ENCODE data around the gene ACOT8. TPM values are rescaled to one million over a fixed set of nuclear protein-coding genes. Genes with fewer than 3 reads are reported as not detected.
"Not testable (repeated sequence)": the region's sequence is repeated elsewhere in the genome, so short reads cannot be mapped to it uniquely, and the experiment has no call there.

The ACOT8 gene
- total RNA-seq, 1 donor from 2014 or later = 20.6 TPM

DNA sequence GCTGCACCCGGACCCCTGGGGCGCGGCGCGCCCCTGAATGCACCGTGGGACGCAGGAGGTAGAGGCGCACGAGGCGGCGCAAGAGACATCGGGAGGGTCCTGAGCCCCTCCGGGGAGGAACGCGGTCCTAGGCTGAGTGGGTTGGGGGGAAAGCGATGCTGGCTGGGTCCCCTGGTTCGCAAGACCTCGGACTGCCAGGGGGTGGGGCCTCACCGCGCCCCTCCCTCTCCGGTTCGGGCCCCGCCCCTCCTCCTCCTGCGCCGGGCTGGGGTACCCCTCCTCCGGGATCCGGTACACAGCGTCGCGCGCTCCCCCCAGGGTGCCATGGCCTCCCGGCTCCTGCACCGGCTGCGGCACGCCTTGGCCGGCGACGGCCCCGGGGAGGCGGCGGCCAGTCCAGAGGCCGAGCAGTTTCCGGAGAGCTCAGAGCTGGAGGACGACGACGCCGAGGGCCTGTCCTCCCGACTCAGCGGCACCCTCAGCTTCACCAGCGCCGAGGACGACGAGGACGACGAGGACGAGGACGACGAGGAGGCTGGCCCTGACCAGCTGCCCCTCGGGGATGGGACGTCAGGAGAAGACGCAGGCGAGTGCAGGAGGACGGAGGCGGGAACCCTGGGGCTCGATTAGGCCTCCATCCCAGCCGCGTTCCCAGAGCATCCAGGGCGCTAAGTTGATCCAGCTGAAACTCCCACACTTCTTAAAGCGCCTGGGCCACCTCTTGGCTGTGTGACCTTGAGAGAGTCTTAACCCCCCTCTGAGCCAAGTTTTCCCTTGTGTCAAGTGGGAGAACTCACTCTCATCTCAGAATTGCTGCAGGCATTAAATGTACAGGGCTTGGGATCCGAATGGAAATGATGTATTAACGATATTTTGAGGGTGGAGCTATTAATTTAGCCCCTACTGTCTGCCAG, 23.1 kb downstream of the ACOT8 start:
- Mint-ChIP-seq H3K9me3 (no peaks in the 10 kb centered on the region), H3K4me1 (ENCODE audit: unreplicated experiment) (peaks cover 24% of the 10 kb centered on the region), H3K4me3 (peak overlapping the region; percentile 88), H3K27ac (no peak overlapping the region), H3K27me3 (peaks cover 3% of the 10 kb centered on the region), H3K36me3 (no peaks in the 10 kb centered on the region)
- TF ChIP-seq, protein P1, sequence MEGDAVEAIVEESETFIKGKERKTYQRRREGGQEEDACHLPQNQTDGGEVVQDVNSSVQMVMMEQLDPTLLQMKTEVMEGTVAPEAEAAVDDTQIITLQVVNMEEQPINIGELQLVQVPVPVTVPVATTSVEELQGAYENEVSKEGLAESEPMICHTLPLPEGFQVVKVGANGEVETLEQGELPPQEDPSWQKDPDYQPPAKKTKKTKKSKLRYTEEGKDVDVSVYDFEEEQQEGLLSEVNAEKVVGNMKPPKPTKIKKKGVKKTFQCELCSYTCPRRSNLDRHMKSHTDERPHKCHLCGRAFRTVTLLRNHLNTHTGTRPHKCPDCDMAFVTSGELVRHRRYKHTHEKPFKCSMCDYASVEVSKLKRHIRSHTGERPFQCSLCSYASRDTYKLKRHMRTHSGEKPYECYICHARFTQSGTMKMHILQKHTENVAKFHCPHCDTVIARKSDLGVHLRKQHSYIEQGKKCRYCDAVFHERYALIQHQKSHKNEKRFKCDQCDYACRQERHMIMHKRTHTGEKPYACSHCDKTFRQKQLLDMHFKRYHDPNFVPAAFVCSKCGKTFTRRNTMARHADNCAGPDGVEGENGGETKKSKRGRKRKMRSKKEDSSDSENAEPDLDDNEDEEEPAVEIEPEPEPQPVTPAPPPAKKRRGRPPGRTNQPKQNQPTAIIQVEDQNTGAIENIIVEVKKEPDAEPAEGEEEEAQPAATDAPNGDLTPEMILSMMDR (conservative IDR thresholded peaks at IDR 0.05) = no peak
- DNase-seq (ENCODE audit: extremely low spot score, unreplicated experiment) = peak; percentile 83

- Mint-ChIP-seq H3K36me3 (no peaks in the 10 kb centered on the region), H3K4me3 (peak within 1 kb of the TSS; percentile 88), H3K9me3 (no peaks in the 10 kb centered on the region), H3K4me1 (ENCODE audit: unreplicated experiment) (peaks cover 24% of the 10 kb centered on the region), H3K27ac (peak within 1 kb of the TSS; percentile 85), H3K27me3 (peaks cover 3% of the 10 kb centered on the region)
- TF ChIP-seq, protein P1 (conservative IDR thresholded peaks at IDR 0.05) = no peak
- peak; percentile 82 for DNase-seq (ENCODE audit: extremely low spot score, unreplicated experiment)
Measured at GRCh38 chr20:45833030-45833882, 23.9 kb downstream of the ACOT8 start, which contains the start of gene SNX21. TSS of gene SNX21 (plus strand) at chr20:45833799. CDS start at chr20:45833920, 121 bp downstream.

DNA sequence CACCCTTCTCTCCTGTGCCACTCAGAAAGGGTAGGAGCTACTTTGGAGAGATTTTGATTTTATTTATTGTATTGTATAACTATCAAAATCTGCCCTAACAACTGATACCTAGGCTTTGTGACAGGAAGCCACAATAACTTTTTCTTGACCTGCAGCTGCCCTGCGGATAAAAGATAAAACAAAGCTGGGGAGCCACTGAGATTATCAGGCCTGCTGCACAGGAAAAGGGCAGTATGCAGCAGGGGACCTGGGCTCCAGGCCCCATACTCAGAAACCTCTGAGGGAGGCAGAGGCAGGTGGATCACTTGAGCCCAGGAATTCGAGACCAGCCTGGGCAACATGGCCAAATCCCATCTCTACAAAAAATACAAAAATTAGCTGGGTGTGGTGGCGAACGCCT, 24.6 kb downstream of the ACOT8 start:
- DNase-seq (ENCODE audit: extremely low spot score, unreplicated experiment) = no peak
- peaks cover 3% of the 10 kb centered on the region for H3K27me3 Mint-ChIP-seq
- H3K9me3 Mint-ChIP-seq = no peaks in the 10 kb centered on the region
- no peaks in the 10 kb centered on the region for H3K36me3 Mint-ChIP-seq
- peak overlapping the region; percentile 87 for H3K4me3 Mint-ChIP-seq
- H3K27ac Mint-ChIP-seq = no peak overlapping the region
- TF ChIP-seq, protein P1 (conservative IDR thresholded peaks at IDR 0.05) = no peak
- peaks cover 24% of the 10 kb centered on the region for H3K4me1 Mint-ChIP-seq (ENCODE audit: unreplicated experiment)

DNA sequence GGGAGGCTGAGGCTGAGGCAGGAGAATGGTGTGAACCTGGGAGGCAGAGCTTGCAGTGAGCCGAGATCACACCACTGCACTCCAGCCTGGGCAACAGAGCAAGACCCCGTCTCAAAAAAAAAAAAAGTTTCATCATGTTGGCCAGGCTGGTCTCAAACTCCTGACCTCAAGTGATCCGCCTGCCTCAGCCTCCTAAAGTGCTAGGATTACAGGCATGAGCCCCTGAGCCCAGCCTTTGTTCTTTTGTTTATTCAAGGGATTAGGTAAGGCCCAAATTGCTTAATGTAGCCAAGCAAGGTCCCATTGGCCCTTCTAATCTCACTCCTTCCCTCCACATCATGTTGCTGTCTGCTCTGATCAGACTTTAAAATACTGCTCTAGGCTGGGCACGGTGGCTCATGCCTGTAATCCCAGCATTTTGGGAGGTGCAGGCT, 27.5 kb downstream of the ACOT8 start:
- H3K4me1 Mint-ChIP-seq (ENCODE audit: unreplicated experiment) = peaks cover 14% of the 10 kb centered on the region
- not testable (repeated sequence) for H3K27ac Mint-ChIP-seq; H3K36me3 Mint-ChIP-seq; H3K9me3 Mint-ChIP-seq; H3K4me3 Mint-ChIP-seq; DNase-seq (ENCODE audit: extremely low spot score, unreplicated experiment); H3K27me3 Mint-ChIP-seq

DNA sequence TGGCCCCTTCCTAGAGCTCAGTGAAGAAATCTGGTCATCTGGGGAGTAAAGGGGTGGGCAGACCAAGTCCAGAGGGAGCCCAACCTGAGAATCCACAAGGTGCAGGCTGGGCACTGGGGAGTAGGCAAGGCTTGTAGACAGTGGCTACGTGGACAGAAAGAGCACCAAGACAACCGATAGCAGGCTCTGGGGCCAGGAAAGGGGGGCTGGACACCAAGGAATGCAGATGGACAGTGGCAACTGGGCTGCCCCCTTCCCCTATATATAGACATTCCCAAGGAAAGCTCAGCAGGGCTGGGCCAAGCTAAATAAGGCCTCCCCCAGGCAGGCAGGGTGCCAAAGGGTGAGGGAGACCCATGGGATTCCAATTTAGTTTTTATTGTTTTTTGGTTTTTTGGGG, 28.6 kb downstream of the ACOT8 start:
- peaks cover 23% of the 10 kb centered on the region for H3K4me1 Mint-ChIP-seq (ENCODE audit: unreplicated experiment)
- H3K4me3 Mint-ChIP-seq = no peak overlapping the region
- H3K27me3 Mint-ChIP-seq = peaks cover 16% of the 10 kb centered on the region
- no peak for DNase-seq (ENCODE audit: extremely low spot score, unreplicated experiment)
- H3K27ac Mint-ChIP-seq = no peak overlapping the region
- H3K9me3 Mint-ChIP-seq = no peaks in the 10 kb centered on the region
- TF ChIP-seq, protein P1 (conservative IDR thresholded peaks at IDR 0.05) = no peak
- no peaks in the 10 kb centered on the region for H3K36me3 Mint-ChIP-seq

All from type B pancreatic cell (in vitro differentiated cells).